COR-L47 (cell line): Measurements from ENCODE around the gene SOS1.
"Not testable (repeated sequence)": the region's sequence is repeated elsewhere in the genome, so short reads cannot be mapped to it uniquely, and the experiment has no call there.

Experiments
- DNase-seq: peaks from one replicate; lab custom pipeline; 2025; lab: John Stamatoyannopoulos, UW

The SOS1 gene

DNA sequence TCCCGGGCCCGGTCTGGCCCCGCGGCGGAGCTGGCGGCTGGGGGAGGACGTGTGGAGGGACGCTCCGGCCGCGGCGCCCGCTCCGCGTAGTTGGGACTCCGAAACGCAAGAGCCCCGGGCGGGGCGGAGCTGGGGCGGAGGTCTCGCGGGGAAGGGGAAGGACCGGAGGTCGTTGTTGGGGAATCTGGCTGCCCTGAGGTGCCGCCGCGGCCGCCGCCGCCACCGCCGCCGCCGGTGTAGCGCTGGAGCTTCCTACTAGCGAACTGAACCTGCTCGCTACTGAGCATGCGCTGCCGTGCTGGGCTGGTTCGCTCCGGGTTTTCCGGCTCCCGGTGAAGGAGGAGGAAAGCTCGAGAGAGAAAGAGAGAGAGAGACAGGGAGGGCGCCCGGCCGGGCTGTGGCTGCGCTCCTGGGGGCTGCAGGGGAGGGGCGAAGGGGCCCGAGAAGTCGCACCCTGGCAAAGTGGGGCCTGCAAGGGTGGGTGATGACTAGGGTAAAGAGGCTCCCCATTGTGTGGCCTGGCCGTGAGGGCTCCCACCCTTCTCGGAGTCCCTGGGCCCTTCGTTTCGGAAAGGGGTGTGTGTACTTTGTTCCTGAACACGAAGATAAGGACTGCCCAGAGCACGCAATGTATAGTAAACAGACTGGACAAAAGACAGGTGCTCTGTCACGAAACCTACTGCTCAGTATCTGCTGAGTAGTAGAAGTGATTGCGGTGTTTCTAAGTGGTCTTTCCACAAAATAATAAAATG lies at the start of gene SOS1:
SOS1 (minus strand) TSS at position 281 of the 752 bp plus-strand sequence. CDS start 629 bp downstream, outside the sequence.
- DNase-seq: peak; percentile 95

DNA sequence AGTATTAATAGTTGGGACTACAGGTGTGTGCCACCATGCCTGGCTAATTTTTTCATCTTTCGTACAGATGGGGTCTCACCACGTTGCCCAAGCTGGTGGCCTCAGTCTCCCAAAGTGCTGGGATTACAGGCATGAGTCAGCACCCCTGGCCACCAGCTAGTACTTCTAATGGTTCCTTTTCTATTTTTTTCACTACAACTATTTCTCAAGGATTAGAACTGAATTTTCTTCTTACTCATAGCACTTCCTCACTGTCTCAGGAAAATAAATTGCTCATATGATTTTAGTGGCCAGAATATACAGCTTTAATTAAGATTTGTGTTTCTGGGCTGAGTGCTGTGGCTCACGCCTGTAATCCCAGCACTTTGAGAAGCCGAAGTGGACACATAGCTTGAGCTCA lies 43.2 kb upstream of the SOS1 start:
- DNase-seq: no peak

DNA sequence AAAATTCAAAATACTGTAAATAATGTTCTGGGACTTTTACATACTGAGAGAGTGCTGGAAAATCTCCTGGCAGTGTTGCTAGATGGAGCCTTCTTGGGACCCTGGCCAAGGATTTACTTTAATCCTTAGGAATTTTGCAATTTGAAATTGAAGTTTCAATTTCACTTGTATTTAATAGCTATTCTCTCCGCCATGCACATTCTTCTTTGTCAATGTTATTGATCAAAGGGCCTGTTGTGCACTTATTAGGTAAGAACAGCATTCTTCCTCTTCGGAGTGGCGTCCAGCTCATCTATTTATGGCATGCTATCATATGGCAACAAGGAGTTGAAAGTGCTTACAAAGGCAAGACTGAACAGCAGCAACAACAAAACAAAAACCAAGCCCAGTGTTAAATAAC lies 40.1 kb upstream of the SOS1 start:
- DNase-seq: no peak

DNA sequence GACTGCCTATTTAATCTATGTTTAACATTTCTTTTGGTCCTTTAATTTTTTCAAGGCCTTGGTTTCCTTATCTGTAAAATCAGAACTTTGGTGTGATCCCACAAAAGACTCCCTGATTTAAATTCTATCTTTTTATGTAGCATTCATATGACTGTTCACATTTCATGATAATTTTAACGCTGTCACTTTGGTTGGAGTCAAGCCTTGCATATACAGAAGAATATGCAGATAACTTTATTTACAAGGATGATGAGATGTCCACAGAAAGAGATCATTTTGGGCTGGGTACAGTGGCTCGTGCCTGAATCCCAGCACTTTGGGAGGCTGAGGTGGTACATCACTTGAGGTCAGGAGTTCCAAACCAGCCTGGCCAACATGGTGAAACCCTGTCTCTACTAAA lies 38.4 kb upstream of the SOS1 start:
- no peak for DNase-seq

DNA sequence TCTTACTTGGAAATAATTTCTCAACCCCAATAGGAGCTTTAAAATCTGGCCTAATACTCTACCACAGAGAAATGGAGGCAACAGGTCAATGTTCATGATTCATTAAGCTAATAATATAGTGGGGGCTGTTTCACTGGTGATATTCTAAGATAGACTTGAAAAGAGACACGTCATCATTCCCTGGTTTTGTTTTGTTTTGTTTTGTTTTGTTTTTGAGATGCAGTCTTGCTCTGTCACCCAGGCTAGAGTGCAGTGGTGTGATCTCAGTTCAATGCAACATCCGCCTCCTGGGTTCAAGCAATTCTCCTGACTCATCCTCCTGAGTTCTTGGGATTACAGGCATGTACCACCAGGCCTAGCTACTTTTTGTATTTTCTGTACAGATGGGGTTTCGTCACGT lies 37.5 kb upstream of the SOS1 start:
- DNase-seq: no peak

DNA sequence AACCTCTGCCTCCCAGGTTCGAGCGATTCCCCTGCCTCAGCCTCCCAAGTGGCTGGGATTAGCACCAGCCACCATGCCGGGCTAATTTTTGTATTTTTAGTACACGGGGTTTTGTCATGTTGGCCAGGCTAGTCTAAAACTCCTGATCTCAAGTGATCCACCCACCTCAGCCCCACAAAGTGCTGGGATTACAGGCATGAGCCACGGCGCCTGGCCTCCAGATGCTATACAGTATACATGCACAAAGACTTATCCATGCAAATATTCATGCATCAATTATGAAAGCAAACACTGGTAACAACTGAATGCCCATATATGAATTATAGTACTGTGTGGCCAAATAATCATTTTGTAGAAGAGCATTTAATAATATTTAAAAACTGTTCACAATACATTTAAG lies 36.0 kb upstream of the SOS1 start:
- DNase-seq: no peak

DNA sequence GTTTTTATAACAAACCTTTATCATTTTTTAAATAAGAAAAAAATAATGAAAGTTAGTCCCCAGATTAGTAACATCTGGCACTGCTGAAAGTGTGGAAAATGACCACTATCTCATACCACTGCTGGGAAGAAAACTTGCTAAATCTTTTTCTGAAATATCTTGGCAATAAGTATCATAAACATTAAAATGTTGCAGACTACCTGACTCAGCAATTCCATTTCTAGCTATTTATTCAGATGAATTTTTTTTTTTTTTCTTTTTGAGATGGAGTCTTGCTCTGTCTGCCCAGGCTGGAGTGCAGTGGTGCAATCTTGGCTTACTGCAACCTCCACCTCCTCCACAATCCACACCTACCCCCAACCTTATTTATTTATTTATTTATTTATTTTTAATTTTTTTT lies 35.3 kb upstream of the SOS1 start:
- DNase-seq: no peak

DNA sequence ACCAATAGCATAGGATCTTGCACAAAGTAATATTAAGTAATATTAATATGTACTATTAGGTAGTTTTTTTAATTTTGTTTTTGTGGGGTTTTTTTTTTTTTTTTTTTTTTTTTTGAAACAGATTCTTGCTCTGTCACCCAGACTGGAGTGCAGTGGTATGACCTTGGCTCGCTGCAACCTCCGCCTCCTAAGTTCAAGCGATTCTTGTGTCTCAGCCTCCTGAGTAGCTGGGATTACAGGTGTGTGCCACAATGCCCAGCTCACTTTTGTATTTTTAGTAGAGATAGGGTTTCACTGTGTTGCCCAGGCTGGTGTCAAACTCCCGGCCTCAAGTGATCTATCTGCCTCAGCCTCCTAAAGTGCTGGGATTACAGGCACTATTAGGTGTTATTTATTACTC lies 34.7 kb upstream of the SOS1 start:
- not testable (repeated sequence) for DNase-seq

DNA sequence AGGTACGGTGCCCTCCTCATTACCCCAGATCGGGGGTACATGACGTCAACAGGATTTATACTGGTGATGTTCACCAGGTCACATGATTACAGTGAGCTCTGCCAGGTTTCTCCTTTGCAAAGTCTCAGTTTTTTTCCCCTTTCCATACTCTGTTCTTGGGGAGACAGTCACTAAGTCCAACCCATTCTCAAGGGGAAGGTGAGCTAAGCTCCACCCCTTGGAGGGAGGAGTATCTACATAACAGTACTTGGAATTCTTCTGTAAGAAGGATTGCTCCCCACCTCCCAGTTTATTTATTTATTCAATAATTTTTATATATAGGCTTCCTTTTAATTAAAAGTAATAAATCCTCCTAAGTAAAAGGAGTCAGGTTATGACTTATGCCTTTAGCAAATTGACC lies 34.1 kb upstream of the SOS1 start:
- no peak for DNase-seq

DNA sequence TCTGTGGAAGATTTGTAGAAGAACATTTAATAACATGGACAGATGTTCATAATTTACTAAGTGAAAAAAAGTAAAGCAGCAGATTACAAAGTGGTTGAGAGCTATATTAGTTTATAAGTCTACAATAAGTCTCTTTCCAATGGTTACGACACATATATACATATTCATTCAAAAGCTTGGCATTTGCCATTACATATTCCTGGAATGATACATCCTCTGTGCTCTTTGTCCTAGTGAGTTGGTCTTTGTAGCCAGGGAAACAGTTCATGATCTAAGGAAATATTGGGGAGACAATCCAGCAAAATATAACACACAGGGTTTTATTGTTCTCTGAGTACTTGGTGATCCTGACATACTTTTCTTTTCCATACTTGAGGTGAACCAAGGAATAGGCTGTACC lies 32.5 kb upstream of the SOS1 start:
- no peak for DNase-seq

DNA sequence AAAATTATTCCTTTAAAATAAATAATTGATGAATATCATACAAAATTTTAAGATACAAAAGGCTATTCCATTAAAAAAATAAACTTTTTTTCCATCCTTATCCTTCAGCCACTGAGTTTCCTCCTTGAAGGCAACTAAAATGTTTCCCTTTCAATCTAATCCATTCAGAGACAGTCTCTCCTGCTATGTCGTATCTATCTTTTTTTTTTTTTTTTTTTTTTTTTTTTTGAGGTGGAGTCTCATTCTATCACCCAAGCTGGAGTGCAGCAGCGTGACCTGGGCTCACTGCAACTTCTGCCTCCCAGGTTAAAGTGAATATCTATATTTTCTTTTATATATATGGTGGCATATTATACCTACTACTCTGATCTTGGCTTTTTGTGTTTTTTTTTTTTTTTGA lies 31.7 kb upstream of the SOS1 start:
- no peak for DNase-seq

DNA sequence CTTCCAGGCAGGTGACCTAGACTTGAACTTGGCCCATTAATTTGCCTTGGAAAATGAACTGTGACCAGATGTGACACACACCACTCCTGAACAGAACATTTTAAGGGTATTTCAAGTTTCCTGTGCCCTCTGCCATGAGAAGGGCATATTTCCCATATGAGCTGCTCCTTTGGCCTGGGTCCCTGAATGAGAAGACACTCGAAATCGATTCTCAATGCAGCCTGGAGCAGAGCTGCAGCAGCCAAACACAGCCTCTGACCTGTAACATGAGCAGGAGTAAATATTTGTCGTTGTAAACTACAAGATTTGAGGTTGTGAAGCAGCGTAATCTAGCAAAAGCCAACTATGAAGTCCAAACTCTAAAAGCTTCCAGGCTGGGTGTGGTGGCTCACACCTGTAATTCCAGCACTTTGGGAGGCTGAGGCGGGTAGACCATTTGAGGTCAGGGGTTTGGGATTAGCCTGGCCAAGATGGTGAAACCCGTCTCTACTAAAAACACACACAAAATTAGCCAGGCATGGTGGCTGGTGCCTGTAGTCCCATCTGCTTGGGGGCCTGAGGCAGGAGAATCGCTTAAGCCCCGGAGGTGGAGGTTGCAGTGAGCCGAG lies 30.1 kb upstream of the SOS1 start:
- no peak for DNase-seq

DNA sequence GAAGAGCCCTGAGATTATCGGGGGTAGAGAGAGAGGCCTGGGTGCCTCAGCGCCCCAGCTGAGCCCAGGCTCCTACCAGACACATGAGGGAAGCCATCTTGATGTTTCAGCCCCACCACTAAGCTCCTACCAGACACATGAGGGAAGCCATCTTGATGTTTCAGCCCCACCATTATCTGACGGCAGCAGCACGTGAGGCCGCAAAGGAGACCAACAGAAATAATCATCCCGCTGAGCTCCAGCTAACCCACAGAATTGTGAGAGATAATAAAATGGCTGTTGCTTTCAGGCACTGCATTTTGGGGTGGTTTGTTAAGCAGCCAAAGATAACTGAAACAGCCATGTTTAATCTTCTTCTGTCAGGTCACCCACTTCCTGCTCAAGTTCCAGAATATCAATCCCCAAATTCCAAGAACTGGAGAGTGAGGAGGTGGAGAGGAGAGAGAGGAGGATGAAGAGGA lies 29.3 kb upstream of the SOS1 start:
- DNase-seq: no peak

DNA sequence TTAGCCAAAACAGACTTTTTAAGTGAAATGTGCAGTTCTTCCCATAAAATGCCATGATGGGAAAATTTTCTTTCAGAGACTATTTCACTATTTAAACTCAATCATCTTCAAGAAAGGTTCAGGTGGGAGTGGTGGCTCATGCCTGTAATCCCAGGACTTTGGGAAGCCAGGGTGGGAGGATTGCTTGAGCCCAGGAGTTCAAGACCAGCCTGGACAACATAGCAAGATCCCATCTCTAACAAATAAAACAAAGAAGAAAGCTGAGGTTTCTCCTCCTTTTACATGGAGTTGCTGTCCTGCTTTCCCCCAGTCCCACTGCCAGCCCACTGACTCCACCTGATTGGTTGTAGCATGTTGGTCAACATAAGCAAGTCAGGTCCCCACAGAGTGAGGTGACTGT lies 25.8 kb upstream of the SOS1 start:
- DNase-seq: no peak

DNA sequence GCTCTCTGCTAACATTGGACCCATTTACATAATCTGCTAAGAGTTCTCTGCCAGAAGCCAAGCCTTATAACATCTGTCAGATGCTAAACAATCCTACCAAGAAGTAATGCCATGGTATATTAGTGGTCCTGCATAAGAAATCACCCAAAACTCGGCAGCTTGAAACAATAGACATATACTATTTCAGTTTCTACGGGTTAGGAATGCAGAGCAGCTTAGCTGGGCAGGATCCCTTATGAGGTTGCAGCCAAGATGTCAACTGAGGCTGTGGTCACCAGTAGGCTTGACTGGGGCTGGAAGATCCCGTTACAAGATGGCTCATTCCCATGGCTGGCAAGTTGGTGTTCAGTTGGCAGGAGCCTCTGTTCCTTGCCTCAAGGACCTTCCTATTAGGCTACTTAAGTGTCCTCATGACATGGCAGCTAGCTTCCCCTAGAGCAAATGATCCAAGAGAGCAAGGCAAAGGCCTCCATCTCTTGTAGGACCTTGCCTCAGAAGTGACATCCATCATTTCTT lies 25.1 kb upstream of the SOS1 start:
- DNase-seq: no peak

DNA sequence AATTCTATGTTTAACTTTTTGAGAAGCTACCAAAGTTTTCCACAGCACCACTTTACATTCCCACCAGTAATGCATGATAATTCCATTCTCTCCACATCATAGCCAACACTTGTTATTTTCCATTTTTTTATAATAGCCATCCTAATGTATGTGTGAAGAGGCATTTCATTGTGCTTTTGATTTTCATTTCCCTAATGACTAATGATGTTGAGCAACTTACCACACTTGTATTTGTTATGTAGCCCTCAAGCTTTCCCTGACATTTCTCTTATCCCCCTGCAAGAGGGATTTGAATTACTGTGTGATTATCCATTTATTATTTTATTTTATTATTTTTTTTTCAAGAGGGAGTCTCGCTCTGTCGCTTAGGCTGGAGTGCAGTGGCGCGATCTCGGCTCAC lies 23.6 kb upstream of the SOS1 start:
- DNase-seq: no peak

DNA sequence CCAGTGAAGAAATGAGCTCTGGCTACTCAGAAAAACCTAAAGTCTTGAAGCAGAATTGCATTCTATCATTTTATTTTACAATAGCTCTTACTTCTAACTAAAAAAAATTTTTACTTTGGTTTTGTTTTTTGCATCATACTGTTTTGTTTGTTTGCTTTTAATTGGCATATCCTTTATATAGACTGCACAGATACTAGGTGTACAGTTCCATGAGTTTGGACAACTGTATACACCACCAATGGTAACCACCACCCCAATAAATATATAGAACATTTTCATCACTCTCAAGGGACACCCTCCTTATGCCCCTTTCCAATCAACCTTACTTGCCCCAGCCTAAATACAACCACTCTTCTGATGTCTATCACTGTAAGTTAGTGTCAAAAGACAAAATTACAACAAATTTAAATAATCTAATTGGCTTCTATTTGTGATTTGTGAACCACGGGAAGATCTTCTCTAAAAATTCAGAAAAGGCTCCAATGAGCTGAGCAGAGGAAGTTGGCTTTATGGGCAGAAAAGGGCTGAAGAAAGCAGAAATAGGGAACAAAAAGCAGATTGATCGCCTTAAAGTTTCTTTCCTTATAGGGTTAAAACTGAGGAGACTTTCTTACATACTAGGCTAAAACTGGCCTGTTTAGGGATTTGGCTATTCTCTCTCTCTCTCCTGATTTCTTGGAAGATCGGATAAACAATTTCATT lies 22.2 kb upstream of the SOS1 start:
- no peak for DNase-seq

DNA sequence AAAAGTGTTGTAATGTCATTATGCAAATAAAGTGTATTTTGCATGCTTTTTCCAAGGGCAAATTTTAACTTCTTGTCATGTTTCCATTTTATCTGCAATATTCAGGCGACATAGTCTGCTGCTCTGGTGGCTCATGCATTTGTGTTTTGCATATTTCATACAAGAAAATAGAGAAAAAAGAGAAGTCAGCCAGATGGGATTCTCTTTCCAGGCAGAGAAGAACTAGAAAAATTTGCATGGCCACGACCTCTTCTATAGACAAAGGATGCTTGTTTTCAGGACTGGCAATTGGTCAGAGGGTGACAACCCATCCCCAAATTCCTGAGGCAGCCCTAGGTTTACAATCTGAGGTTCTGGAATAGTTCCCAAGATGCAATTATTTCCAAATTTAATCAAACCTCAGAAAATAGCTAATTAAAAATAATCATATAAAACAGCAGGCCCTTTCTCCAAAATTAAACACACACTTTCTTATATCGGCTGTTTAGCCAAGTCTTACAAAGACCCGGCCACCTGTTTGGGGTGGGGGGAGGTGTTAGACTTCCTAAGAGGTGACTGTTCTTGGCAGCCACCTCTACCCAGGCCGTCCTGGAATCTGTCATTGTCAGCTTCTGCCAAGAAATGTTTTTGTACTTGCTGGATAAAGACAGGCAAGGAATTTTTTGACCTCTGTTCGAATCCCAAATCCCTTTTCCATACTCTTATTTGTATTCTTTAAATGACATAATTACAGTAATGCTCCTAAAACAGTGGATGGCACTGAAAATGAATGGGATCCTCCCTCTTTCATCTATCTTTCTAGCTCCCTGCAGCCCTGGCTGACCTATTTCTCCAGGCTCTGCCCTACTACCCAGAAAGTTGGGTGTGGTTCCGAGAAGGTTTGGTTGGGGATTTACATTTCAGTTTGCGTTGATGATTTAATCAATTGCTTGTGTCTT lies 20.8 kb upstream of the SOS1 start:
- DNase-seq: no peak

DNA sequence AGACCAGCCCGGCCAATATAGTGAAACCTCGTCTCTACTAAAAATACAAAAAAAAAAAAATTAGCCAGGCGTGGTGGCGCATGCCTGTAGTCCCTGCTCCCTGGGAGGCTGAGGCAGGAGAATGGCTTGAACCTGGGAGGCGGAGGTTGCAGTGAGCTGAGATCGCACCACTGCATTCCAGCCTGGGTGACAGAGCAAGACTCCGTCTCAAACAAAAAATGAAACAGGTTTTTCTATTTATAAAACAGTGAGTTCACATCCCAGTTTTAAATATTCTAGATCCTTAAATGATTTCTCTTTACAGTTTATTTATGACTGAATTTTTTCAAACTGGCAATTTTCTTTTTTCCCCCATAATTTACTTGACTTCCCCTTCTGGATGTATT lies 20.1 kb upstream of the SOS1 start:
- DNase-seq: not testable (repeated sequence)

DNA sequence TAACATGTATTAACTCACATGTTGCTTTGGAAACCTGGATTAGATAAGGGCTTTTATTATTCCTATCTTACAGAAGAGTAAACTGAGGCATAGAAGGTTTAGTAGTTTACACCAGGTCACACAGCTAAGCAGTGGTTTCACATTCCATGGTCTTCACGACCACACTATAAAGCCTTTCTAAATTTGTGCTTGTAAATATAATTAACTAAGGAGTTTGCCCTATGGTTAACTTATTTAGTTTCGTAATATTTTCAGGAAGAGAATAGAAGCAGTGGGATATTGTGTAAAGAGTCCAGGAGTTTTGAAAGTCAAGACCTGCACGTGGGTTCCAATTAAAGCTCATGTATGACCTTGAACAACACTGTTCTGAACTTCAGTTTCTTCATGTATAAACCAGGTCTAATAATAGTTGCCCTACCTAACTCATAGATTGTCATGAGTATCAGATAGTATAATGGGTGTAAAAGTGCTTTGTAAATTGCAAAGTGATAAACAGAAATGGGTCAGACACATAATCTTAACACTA lies 19.5 kb upstream of the SOS1 start:
- no peak for DNase-seq

DNA sequence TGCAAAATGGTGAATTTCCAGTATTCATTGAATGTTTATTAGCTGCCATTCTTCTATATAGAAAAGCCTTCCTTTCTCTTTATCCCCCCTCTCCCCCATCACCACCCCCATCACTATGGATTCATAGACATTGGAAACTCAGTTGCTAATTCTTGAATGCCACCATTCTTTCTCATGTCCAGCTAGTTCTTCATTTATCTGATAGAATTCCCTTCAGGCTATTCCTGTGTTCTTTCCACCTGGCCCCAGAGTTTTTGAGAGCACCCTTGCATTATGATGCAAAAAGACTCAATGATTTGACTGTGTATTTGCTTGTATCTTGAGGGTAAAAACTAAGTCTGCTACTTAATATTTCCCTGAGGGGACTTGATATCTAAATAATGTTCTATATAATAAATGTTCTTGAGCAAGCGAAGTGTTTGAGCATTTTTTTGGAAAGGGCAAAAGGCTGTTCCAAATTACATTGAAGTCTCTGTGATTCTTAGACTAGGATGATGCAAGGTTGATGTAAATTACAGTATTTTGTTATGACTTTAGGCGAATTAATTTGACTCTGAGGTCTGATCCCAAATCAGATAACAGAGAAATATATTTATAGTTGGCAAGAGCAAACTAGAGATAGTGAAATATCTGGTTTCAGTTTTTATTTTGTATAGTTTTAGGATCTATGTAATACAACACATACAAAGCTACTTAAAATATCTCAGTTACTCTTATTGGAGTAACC lies 18.8 kb upstream of the SOS1 start:
- DNase-seq: no peak
